ENCODE measurements around the gene TADA2A.

The TADA2A gene

GRCh38 chr17:37413875-37414519 is 7.3 kb downstream of the TADA2A start:
- Histone ChIP-seq H3K4me2 (no peak overlapping the region), H2AFZ (ENCODE audit: low read depth) (no peak overlapping the region), H3K27ac (no peak overlapping the region), H3K36me3 (ENCODE audit: insufficient read depth) (peaks cover 4% of the 10 kb centered on the region; the same call in 1 of the 2 replicates), H3K79me2 (ENCODE audit: insufficient read depth, low read depth) (peaks cover 12% of the 10 kb centered on the region), H3K9ac (no peak overlapping the region), H3K4me1 (ENCODE audit: low read depth, poor library complexity, severe bottlenecking) (no peaks in the 10 kb centered on the region), H4K20me1 (ENCODE audit: insufficient read depth) (no peaks in the 10 kb centered on the region), H3K27me3 (ENCODE audit: insufficient read depth, low read depth) (no peaks in the 10 kb centered on the region), H3K4me3 (IDR thresholded peaks at IDR 0.05; ENCODE audit: insufficient read depth, low read depth, low read length) (no peak overlapping the region)
- TF ChIP-seq CTCF (conservative IDR thresholded peaks at IDR 0.05; ENCODE audit: low read depth, low read length), result peak; percentile 42; the same call in 1 of the 2 replicates

GRCh38 chr17:37417852-37418251 is 11.2 kb downstream of the TADA2A start:
- no peak overlapping the region for H3K4me3 ChIP-seq (IDR thresholded peaks at IDR 0.05; ENCODE audit: insufficient read depth, low read depth, low read length)
- H3K27me3 ChIP-seq (ENCODE audit: insufficient read depth, low read depth), result no peaks in the 10 kb centered on the region
- H3K4me2 ChIP-seq, result no peak overlapping the region
- 0 out of 2 replicates have a peak, but pooled peaks cover 4% of the 10 kb centered on the region for H3K79me2 ChIP-seq (ENCODE audit: insufficient read depth, low read depth)
- TF ChIP-seq CTCF (conservative IDR thresholded peaks at IDR 0.05; ENCODE audit: low read depth, low read length), result no peak
- no peaks in the 10 kb centered on the region for H4K20me1 ChIP-seq (ENCODE audit: insufficient read depth)
- peaks cover 3% of the 10 kb centered on the region for H3K4me1 ChIP-seq (ENCODE audit: low read depth, poor library complexity, severe bottlenecking)
- no peak overlapping the region for H3K9ac ChIP-seq
- no peak overlapping the region for H2AFZ ChIP-seq (ENCODE audit: low read depth)
- H3K36me3 ChIP-seq (ENCODE audit: insufficient read depth), result peaks cover 4% of the 10 kb centered on the region; the same call in 1 of the 2 replicates
- no peak overlapping the region for H3K27ac ChIP-seq

GRCh38 chr17:37422971-37423625 is 16.4 kb downstream of the TADA2A start:
- H3K4me1 ChIP-seq (ENCODE audit: low read depth, poor library complexity, severe bottlenecking), result peaks cover 4% of the 10 kb centered on the region
- H3K27me3 ChIP-seq (ENCODE audit: insufficient read depth, low read depth), result no peaks in the 10 kb centered on the region
- H3K9ac ChIP-seq, result no peak overlapping the region
- H2AFZ ChIP-seq (ENCODE audit: low read depth), result no peak overlapping the region
- H3K4me3 ChIP-seq (IDR thresholded peaks at IDR 0.05; ENCODE audit: insufficient read depth, low read depth, low read length), result no peak overlapping the region
- H4K20me1 ChIP-seq (ENCODE audit: insufficient read depth), result no peaks in the 10 kb centered on the region
- no peak overlapping the region for H3K27ac ChIP-seq
- TF ChIP-seq CTCF (conservative IDR thresholded peaks at IDR 0.05; ENCODE audit: low read depth, low read length), result no peak
- H3K36me3 ChIP-seq (ENCODE audit: insufficient read depth), result no peaks in the 10 kb centered on the region; the same call in 1 of the 2 replicates
- H3K79me2 ChIP-seq (ENCODE audit: insufficient read depth, low read depth), result no peaks in the 10 kb centered on the region
- H3K4me2 ChIP-seq, result no peak overlapping the region

- Histone ChIP-seq H3K36me3 (ENCODE audit: insufficient read depth) (no peaks in the 10 kb centered on the region; the same call in 1 of the 2 replicates), H2AFZ (ENCODE audit: low read depth) (no peak overlapping the region), H3K4me1 (ENCODE audit: low read depth, poor library complexity, severe bottlenecking) (peaks cover 23% of the 10 kb centered on the region), H3K27ac (no peak overlapping the region), H3K4me3 (IDR thresholded peaks at IDR 0.05; ENCODE audit: insufficient read depth, low read depth, low read length) (no peak overlapping the region), H4K20me1 (ENCODE audit: insufficient read depth) (no peaks in the 10 kb centered on the region), H3K9ac (no peak overlapping the region), H3K4me2 (no peak overlapping the region), H3K27me3 (ENCODE audit: insufficient read depth, low read depth) (no peaks in the 10 kb centered on the region), H3K79me2 (ENCODE audit: insufficient read depth, low read depth) (no peaks in the 10 kb centered on the region)
- TF ChIP-seq CTCF (conservative IDR thresholded peaks at IDR 0.05; ENCODE audit: low read depth, low read length), result no peak
Observed at GRCh38 chr17:37425268-37425667, 18.6 kb downstream of the TADA2A start.

Measured in KMS-11 (cell line).